Stimulated activated CD4-positive, alpha-beta T cell treated with anti-CD3 and anti-CD28 coated beads, Interleukin-12 subunit alpha, Interleukin-12 subunit beta, amount 100 ng/mL, for 24 hours (primary cell): ENCODE results near the gene APPL2.
"Not testable (repeated sequence)": the region's sequence is repeated elsewhere in the genome, so short reads cannot be mapped to it uniquely, and the experiment has no call there.

Experiments used
- DNase-seq, 2 experiments: peaks; one replicate each; pipeline ENCODE4 v3.0.0-alpha.2; 2020; ENCODE audit warnings: low read depth in 2 of 2

Gene APPL2

DNA sequence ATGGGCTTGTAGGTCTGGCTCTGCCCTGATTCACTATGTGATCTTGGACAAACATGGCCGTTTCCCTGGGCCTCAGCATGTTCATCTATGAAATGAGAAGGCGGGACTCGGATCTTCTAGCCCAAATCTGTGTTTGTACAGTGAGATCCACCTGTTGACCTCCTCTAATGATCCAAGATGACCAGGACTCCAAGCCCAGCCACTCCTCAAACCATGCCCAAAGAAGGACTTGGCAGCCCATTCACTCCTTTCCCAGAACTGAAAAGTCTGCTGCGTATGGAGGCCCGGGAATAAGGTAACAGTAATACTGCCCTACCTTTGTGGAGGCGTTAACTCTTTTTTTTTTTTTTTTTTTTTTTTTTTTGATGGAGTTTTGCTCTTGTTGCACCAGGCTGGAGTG lies 39.9 kb downstream of the APPL2 start:
- DNase-seq, result no peak

GRCh38 chr12:105194947-105195346 lies 41.0 kb downstream of the APPL2 start:
- no peak for DNase-seq

DNA sequence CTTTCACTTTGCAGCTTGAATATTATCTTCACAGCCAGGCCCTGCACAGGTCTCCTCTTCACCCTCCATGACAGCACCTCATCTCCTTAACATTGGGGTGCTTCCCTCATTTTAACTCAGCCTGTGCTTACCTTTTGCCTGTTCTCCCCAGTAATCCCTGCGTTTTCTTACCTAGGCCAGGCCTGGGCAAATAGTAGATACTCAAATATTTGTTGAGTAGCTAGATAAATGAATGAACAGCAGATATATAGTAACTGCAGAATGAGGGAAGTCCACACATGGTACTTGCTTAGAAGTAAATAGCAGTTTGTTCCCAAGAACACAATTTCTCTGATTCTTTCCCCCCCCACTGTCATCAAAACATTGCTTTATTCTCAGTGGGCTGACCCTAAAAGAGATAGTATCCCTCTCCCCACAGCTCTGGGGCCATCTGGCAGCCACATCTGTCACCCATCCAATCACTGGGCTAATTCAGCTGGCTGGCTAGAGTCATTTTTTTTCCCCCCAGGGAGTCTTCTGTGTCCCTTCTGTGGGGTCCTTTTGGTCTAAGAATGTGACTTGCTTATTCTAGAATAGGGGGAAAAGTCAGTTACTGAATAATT lies 43.2 kb downstream of the APPL2 start:
- DNase-seq, result no peak

DNA sequence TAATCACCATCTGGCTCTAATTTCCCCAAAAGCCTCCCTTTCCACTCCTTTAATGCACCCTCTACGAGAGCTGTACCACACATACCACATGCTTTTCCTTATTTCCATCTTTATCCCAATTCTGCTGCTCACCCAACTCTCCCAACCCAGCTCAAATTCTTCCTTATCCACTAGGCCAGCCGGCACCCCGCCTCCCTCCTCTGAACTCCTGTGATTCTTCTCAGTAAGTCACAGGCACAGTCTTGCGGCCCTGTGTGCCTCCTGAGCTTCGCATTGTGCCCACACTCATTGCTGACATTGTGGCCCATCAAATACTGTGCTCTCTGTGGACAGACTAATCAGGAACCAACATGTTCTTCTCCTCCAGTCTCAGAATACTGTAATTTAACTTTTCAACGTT lies 45.4 kb downstream of the APPL2 start:
- DNase-seq, result no peak

GRCh38 chr12:105189293-105189692 lies 46.7 kb downstream of the APPL2 start:
- no peak for DNase-seq

DNA sequence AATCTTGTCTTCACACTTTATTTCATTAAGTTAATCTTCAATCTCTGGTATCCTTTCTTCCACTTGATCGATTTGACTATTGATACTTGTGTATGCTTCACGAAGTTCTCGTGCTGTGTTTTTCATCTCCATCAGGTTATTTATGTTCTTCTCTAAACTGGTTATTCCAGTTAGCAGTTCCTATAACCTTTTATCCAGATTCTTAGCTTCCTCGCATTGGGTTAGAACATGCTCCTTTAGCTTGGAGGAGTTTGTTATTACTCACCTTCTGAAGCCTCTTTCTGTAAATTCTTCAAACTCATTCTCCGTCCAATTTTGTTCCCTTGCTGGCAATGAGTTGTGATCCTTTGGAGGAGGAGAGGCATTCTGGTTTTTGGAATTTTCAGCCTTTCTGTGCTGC lies 52.0 kb downstream of the APPL2 start:
- DNase-seq, result not testable (repeated sequence)

GRCh38 chr12:105183406-105183805 lies 52.6 kb downstream of the APPL2 start:
- not testable (repeated sequence) for DNase-seq

GRCh38 chr12:105179114-105179513 lies 56.9 kb downstream of the APPL2 start:
- not testable (repeated sequence) for DNase-seq

DNA sequence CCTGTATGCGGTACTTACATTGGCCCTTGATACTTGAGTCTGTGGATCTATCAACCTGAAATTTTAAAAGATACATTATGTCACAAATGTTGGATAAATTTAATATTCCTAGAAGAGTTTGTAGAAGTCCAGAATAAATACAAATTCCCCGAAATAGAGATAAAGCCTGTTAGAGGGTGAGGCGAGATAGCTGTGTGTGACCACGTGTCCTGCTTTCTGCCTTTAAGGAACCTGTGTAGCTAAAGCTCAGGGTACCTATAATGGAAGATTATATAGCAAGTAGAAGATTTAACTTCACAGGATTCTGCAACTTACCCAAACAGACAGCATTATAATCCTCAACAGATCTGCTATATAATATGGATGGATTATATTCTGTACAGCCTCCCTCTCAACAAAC lies 58.8 kb downstream of the APPL2 start:
- DNase-seq, result no peak

- DNase-seq, result no peak
Observed at GRCh38 chr12:105175397-105175990, 60.5 kb downstream of the APPL2 start.

GRCh38 chr12:105171691-105172436 lies 64.1 kb downstream of the APPL2 start:
- no peak for DNase-seq

- no peak for DNase-seq
Observed at GRCh38 chr12:105170139-105170538, 65.8 kb downstream of the APPL2 start.

GRCh38 chr12:105168006-105168405 lies 68.0 kb downstream of the APPL2 start:
- DNase-seq, result no peak

DNA sequence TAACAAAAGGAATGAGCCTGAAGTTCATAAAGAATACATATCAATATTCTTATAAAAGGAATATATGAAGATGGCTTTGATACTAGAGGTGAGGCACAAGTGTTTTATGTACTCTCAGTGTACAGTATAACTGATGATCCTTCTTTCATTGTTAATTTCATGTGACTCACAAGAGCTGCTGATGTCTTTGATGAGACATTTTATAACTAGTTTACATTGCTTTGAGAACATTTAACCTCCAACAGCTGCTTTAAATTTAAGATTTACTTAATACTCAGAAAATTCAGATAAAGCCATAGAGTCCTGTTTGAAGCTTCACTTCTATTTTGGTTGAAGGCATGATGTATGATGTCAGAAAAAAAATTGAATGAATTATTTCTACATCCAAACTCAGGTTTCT lies 68.6 kb downstream of the APPL2 start:
- DNase-seq, result no peak

DNA sequence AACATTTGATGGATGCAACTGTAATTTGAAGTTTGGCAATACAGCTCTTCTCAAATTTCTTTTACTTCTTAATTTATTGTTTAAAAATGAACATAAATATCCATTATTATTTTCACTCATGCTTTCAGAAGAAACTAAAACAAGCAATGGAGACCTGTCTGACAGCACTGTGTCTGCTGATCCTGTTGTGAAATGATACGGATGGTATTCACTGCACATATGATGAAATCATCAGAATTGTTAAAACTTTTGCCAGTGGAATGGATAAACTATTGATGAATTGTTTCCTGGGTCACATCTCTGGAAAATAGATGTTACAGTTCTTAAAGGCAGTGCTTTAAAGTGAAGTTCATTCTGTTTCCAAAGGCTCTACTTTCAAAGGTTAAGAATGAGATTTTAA lies 69.2 kb downstream of the APPL2 start:
- no peak for DNase-seq

DNA sequence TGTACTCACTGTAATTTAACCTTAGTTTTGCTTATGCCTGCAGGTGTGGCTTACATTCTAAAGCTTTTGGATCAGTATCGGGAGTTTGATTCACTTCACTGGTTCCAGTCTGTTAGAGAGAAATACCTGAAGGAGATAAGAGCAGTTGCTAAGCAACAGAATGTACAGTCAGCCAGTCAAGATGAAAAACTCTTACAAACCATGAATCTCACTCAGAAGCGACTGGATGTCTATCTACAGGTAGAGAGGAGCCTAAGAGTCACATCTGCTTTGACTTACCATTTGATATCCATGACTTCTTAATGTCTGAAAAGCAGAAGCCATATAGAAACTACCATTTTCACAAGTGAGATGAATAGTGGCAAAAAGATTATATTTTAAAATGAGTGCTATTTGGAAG lies 71.9 kb downstream of the APPL2 start:
- DNase-seq, result no peak

GRCh38 chr12:105162174-105162573 lies 73.8 kb downstream of the APPL2 start:
- DNase-seq, result no peak

DNA sequence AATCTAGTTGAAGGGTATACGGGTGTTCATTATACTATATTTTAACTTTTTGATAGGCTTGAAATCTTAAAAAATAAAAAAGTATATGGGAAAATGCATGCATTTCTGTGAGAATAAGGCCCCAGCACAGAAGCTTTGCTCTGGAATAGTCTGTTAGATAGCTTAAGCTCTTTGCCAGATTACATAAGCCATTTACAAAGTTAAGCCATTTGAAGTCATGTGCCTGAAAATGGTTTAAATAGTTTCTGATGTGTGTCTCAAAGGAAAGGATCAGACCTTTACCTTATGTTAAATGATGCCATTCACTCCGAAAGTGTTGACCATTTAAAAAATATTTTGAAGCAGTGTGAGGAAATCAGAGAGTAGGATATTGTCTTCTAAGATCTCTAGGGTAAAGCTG lies 77.1 kb downstream of the APPL2 start:
- DNase-seq, result no peak

- DNase-seq, result no peak
Observed at GRCh38 chr12:105157606-105158005, 78.4 kb downstream of the APPL2 start.

GRCh38 chr12:105156260-105156659 lies 79.7 kb downstream of the APPL2 start:
- DNase-seq, result no peak

DNA sequence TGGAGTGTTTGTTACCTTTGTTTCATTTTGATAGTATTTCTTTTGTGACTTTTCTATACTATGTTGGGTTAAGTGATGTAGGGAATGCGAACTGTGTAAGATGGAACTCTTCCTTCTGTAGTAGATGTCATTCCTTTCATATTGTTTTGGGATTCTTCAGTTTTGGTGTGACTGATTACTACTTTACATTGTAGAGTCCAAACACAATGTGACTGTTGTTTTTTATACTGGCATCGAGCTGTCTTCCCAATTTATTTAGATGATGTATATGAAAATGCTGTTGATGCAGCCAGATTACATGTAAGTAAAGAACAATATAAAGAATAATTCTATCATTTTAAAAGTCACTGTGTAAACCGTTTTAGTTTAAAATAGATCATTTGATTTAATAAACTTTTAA lies 93.7 kb downstream of the APPL2 start:
- no peak for DNase-seq

DNA sequence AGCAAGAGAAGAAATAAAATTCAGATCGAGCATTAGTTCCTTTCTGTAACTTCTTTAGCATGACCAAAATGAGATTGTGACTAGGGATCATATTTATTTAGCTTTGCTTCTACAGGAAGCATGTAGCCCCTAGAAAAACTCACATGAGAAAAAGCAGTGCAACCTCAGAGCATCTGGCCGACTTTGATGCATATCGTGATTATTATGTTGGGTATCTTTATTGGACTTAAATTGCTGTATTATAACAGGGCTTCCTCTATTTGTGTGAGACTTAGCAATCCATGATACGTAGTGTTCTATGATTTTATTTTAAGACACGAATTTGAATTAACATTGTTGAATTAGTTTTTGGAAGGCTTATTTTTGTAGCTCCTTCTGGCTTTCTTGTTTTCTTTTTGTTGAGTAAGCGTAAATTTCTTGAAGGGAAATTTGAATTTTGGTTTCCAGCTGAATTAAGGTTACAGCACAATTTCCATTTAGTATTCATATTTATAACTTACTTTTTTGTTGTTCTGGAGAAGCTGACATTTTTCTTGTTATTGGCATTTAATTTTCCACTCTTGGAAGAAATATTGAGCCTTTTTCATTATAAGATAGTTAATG lies 94.6 kb downstream of the APPL2 start:
- no peak for DNase-seq

DNA sequence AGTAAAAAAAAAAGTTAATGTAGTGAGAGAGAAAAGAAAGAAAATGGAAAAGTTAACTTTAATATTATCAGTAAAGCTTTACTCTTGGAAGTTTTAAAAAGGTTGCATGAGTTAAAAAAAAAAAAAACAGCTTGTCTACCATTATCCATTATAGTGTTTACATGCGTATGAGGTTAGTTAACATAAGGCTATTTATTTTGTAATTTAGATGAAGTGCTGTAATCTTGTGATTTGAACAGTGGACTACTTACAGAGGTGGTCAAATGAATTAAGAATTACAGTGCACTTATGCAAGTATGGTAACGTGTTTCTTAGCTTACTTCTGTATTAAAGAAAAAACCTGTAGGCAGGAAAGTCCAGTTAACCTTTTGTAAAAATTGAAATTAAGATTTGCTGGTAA lies 97.7 kb downstream of the APPL2 start:
- no peak for DNase-seq
